GM19099 (cell line): ENCODE measurements around the gene ALK.

Experiments
- POLR2A ChIP-seq: IDR thresholded peaks from 3 replicates; pipeline ENCODE4 v1.6.1; 2011; ENCODE audit warnings: low read depth; ENCODE audit not compliant: insufficient read length; ENCODE audit errors: extremely low read depth

The ALK gene

DNA sequence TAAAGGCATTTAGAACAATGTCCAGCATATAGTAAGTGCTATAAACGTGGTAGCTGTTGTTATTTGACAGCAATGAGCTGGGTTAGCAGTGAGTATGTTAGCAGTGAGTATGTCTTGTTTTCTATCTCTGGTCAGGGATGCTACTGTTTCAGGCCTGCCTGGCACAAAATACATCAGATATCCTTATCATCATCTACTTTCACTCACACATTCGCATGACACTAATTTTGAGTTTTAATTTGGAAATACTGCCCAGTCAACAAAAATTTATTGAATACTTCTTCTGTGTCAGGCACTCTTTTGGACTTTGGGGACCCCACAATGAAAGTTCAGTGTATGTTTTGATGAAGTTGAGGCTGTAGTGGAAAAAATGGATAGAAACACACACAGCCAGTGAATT is 404.6 kb downstream of the ALK start:
- TF ChIP-seq POLR2A = no peak

- TF ChIP-seq POLR2A = no peak
Measured at GRCh38 chr2:29509878-29510277, 411.5 kb downstream of the ALK start.

DNA sequence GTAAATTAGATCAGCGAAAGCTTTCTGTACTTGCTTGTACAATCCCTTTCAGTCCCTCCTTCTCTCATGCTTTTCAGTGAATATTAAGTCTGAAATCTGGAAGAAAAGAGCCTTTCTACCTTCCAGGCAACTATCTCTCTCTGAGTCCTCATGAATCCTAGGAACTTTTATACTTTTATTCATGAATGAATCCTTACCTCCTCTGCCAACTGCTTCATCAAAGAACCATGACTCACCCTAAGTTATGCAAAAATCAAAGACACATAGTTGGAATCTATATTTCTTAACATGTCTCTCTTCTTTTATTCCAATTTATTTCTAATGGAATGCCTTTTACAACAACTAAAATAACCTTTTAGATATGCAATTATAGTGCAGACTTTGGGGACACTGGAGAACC is 412.0 kb downstream of the ALK start:
- no peak for TF ChIP-seq POLR2A

- TF ChIP-seq POLR2A = no peak
Measured at GRCh38 chr2:29504746-29505145, 416.6 kb downstream of the ALK start.

DNA sequence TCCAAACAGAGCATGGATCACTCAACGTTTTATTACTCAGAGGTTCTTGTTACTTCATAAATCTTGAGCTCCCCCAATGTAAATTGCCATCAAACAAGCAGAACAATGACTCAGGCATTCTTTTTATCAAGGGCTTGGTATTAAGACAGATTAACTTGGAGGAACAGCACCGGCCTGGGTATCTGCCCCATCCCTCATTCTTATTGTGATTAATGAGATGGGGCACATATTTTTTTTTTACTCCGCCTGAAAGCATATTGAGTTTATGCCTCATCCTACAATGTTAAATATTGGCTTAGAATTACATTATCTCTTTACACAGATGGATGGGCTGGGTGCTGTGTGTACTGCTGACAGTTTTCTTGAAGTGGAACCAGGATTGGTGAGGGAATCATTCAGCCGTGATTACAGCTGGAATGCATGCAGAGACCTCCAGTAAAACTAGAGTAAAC is 418.9 kb downstream of the ALK start:
- TF ChIP-seq POLR2A = no peak

DNA sequence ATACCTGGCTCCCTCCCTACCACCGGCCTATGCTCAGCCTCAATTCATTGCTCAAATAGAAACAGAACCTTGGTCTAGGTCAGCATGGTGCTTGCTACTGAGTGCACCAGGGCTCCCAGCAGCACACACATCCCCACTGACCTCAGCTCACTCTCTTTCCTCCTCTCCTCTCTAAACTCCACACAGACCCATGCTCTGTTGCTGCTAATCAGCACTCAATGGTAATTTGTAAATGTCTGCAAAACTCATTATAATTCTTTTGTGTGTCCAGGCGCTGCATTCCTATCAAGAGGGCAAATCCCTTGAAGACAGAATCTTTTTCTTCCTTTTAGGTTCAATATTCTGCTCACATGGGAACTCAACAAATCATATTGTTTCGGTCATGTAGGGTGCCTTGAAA is 424.0 kb downstream of the ALK start:
- no peak for TF ChIP-seq POLR2A

DNA sequence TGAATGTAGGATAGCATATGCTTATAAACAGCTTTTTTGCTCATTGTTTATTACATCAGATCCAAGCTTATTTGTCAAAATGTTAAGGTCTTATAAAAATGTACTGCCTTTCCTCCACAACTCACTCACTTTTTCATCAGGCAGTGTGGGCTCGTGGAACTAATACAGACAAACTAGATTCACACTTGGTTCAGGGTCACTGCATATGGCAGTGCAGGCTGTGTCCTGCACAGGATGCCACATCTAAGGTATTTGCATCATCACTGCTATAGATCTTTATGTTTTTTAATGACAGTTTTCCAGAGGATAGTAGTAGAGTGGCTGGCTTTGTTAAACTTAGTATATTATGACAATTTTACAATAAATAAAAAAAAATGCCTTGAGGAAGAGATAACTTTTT is 425.2 kb downstream of the ALK start:
- TF ChIP-seq POLR2A = no peak

GRCh38 chr2:29495536-29496060 is 425.8 kb downstream of the ALK start:
- no peak for TF ChIP-seq POLR2A

- no peak for TF ChIP-seq POLR2A
Measured at GRCh38 chr2:29495068-29495467, 426.3 kb downstream of the ALK start.

DNA sequence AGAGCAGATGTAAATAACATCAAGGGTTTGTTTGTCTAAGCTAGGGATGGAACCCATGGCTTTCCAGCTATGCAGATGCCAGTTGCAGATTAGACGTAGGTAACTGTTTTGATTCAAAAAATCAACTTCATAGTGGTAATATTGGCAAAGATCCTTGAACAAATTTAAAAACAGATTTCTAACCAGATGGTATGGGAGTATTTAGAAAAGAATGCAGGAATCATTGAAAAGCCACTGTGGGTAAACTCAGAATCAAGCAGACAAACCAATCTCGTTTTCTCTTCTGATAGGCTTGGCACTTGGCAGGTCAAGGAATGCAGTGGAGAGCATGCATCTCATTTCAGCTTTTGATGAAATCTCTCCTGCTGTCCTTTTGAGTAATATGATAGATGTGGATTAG is 428.7 kb downstream of the ALK start:
- TF ChIP-seq POLR2A = no peak

- TF ChIP-seq POLR2A = no peak
Measured at GRCh38 chr2:29490045-29490444, 431.3 kb downstream of the ALK start.

DNA sequence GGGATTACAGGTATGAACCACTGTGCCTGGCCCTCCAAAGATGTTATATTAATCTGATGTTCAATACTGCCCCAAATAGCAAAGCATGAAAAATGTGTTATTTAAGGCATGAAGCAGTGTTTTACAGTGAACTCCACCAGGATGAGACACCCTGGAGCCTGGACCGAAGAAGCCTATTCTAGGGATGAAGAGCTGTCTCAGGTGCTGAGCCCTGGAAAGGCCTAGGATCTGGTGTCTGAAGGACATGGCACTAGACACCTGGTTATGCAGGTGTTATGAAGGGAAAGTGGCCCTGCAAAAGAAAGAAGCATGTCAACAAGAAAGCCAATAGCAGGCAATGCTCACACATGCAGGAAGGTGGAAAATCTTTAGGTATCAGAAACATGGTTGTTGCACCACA is 431.8 kb downstream of the ALK start:
- no peak for TF ChIP-seq POLR2A

DNA sequence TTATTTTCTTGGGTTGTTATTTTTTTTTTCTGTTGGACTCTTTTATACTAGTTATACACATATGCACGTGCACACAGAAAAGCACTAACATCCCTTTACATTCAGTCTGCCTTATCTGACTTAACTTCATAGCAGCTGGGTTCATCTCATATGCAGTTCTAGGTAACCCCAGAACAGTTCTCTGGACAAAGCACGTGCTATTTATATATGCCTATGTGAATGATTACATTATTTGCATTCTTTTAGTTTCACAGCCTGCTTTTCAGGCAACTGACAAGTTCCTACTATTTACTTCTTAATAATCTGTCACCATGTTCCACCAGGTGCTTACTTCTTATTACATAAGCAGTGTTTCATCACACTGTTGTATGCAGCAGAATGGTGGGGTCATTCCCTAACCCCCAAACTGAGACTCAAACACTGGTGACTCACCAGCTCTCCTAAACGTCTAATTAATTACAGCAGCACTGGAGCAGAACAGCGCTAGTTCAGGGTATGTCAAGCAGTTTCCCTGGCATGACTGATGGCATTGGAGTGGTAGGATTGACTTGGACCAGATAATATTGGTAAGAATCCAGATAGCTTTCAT is 433.3 kb downstream of the ALK start:
- TF ChIP-seq POLR2A = no peak

DNA sequence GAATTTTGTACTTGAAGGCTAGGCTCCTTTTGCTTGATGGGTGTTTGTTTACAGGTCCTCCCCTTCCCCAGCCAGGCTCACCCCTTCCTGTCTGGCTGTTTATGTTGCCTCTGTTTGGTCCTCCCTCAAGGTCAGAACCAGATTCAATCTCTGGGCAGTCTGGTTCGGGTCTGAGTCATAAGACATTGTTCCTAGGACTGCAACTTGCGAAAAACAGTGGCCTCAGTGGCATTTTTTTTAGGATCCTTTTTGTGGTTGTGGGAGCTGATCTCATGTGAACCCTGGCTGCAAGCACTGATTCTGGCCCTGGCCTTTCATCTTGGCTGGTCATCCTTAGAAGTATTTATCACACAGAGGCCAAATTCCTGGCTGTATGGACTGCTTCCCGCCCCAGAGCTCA is 435.8 kb downstream of the ALK start:
- TF ChIP-seq POLR2A = no peak

- TF ChIP-seq POLR2A = no peak
Measured at GRCh38 chr2:29485117-29485516, 436.3 kb downstream of the ALK start.

DNA sequence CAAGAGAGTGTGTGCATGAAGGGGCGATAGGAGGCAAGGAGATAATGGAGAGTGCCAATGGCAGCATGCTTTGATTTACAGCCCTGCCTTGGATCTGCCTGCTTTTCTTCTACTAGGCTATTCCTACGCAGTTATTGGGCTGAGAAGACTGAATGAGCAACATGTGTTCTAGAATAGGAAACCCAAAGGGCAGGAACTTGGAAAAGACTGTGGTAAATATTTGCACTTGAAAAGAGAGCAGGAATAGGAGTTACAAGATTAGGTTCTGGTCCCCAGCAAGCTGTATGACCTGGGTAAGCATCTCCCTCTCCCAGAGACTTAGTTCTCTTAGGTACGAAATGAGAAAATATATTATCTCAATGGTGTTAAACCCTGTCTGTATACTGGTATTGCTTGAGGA is 438.5 kb downstream of the ALK start:
- no peak for TF ChIP-seq POLR2A

DNA sequence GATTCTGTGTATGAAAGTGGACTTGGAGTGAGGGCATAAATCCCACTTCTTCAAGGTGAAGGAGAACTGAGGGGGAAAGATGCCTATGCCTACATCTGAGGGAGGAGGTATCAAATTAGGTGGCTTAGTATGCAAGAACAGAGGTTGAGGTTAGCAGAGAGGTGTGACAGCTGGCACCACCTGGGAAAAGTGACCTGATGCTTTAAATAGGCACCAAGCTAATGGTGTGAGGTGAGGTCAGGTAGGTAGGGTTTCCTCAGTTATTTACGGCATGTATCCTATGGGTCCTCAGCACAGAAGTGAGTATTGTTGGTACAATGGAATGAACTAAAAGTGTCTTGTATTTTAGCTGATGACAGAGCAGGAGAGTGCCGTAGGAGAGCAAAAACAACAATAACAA is 439.0 kb downstream of the ALK start:
- no peak for TF ChIP-seq POLR2A
